Tibial nerve (tissue), 4 donors: ENCODE measurements around the gene WSB2. TPM values are rescaled to one million over a fixed set of nuclear protein-coding genes. Genes with fewer than 3 reads are reported as not detected.

Source experiments
- DNase-seq, 2 donors: peaks; one replicate each; pipeline ENCODE4 v3.0.0-alpha.2; 2019; ENCODE audit warnings: low spot score in 2 of 2
- H3K27ac ChIP-seq, 4 donors: fragments of 200-600 bp; sonication (generic) in 3 of 4; one replicate each; pipeline ENCODE4 v1.5.1; 2017 to 2019; ENCODE audit warnings: mild to moderate bottlenecking in 1 of 4
- H3K27me3 ChIP-seq, 2 donors: fragments of 200-600 bp; sonication (generic) in 1 of 2; one replicate each; pipeline versions ENCODE4 v1.5.1 to v1.6.0; 2017 to 2019
- H3K36me3 ChIP-seq, 3 donors: fragments of 200-600 bp; sonication (generic); one replicate each; pipeline ENCODE4 v1.5.1; 2018 to 2019
- H3K4me1 ChIP-seq, 4 donors: fragments of 200-600 bp; sonication (generic) in 3 of 4; one replicate each; pipeline ENCODE4 v1.5.1; 2017 to 2019
- H3K4me3 ChIP-seq, 4 donors: fragments of 200-600 bp; sonication (generic) in 3 of 4; one replicate each; pipeline ENCODE4 v1.5.1; 2017 to 2019; ENCODE audit warnings: mild to moderate bottlenecking in 1 of 4, moderate library complexity in 1 of 4
- H3K9me3 ChIP-seq, 4 donors: fragments of 200-600 bp; sonication (generic) in 3 of 4; one replicate each; pipeline ENCODE4 v1.5.1; 2017 to 2019
- EP300 ChIP-seq, 2 donors: sonication (generic); formaldehyde crosslinking; IDR thresholded peaks; one replicate each; pipeline ENCODE4 v1.6.1; 2017; ENCODE audit warnings: antibody characterized with exemption in 2 of 2, mild to moderate bottlenecking in 1 of 2
- POLR2A ChIP-seq, 2 donors: fragments of 450-650 bp; IDR thresholded peaks; one replicate each; pipeline ENCODE4 v1.6.1; 2017; ENCODE audit warnings: antibody characterized with exemption in 2 of 2, mild to moderate bottlenecking in 2 of 2, moderate library complexity in 2 of 2
- WGBS, 2 donors: methylation state at CpG; one replicate each; pipeline ENCODE4 v1.1.5; 2018; 5-methylcytosine and 5-hydroxymethylcytosine counted together
- total RNA-seq, 4 donors: library from RNA; depleted of rRNA; stranded (reverse); fragments of >200 nt; gene quantifications; one replicate each; pipeline ENCODE4 v1.1.0, GENCODE V29; 2016
- TF ChIP-seq, protein P1 (sequence below), 5 experiments: fragments of 200-600 bp in 3 of 5; fragments of 450-650 bp in 2 of 5; sonication (generic) in 3 of 5; IDR thresholded peaks; one replicate each; pipeline ENCODE4 v1.5.1; 2016 to 2019; ENCODE audit warnings: antibody characterized with exemption in 5 of 5, mild to moderate bottlenecking in 3 of 5, moderate library complexity in 2 of 5

WSB2 gene
- total RNA-seq, 4 donors from 2014 or later: 39.8 to 66.9 (median 48.0) TPM

DNA sequence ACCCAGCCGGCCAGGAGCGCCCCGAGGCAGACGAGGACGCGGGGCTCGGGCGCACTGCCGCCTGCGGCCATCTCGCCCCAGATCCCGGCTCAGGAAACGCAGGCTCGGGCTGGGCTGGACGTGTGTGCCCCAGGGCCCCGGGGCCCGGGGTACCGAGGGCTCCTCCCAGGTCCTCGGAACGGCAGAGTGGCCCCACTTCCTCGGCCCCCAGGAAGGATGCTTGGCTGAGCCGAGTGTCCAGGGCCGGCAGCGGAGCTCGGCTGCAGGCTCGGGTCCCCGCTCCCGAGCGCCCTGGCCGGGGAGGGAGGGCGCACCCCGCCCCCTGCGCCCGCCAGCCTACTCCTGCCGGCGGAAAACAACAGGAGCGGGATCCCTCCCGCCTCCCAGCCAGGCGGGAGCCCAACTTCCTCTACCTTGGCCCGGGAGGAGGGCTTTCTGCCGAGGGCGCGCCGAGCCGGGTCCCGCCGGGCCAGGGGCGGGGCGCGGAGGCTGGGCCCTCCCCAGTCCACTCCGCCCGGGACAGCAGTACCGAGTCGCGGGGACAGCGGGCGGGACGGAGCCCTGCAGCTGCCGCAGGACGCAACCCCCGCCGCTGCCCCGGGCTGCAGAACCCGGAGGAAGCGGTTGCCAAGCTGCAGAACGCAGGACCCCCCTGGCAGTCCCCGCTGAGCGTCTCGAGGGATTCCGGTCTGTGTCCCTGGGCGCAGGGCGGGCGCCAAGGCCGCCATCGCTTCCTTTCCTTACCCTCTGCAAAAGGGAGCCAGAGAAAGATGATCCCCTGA lies 42.8 kb upstream of the WSB2 start, which contains the start of gene VSIG10:
Gene VSIG10, minus strand, starts transcription at position 411 of the 782 bp plus-strand sequence. Its CDS starts 340 bp downstream, at position 71.
- Histone ChIP-seq H3K36me3 (no peaks in the 10 kb centered on the region), H3K27me3 (no peaks in the 10 kb centered on the region), H3K4me3 (peak within 1 kb of the TSS; percentile 65 to 87 (median 75)), H3K27ac (peak within 1 kb of the TSS; percentile 72 to 86 (median 80)), H3K9me3 (no peaks in the 10 kb centered on the region), H3K4me1 (peaks cover 0 to 16% (median 4%) of the 10 kb centered on the region in 4 donors)
- WGBS, 2 donors: 0% methylated on average over 13 to 55 of the region's 75 CpGs
- peak; percentile 23 to 27 for DNase-seq
- TF ChIP-seq POLR2A (IDR thresholded peaks at IDR 0.05): no peak
- peak in 1 of 2 donors; percentile 44 for TF ChIP-seq EP300 (IDR thresholded peaks at IDR 0.05)

- no peaks in the 10 kb centered on the region for H3K27me3 ChIP-seq
- H3K9me3 ChIP-seq: no peaks in the 10 kb centered on the region
- H3K4me3 ChIP-seq: peak overlapping the region; percentile 65 to 87 (median 75)
- no peak for DNase-seq
- no peaks in the 10 kb centered on the region for H3K36me3 ChIP-seq
- 0 to 1% methylated on average over 27 to 32 of the region's 32 CpGs for WGBS, 2 donors
- H3K27ac ChIP-seq: peak overlapping the region; percentile 72 to 86 (median 80)
- H3K4me1 ChIP-seq: peaks cover 0 to 16% (median 4%) of the 10 kb centered on the region in 4 donors
- TF ChIP-seq POLR2A (IDR thresholded peaks at IDR 0.05) (no peak), EP300 (IDR thresholded peaks at IDR 0.05) (no peak)
- TF ChIP-seq, protein P1, sequence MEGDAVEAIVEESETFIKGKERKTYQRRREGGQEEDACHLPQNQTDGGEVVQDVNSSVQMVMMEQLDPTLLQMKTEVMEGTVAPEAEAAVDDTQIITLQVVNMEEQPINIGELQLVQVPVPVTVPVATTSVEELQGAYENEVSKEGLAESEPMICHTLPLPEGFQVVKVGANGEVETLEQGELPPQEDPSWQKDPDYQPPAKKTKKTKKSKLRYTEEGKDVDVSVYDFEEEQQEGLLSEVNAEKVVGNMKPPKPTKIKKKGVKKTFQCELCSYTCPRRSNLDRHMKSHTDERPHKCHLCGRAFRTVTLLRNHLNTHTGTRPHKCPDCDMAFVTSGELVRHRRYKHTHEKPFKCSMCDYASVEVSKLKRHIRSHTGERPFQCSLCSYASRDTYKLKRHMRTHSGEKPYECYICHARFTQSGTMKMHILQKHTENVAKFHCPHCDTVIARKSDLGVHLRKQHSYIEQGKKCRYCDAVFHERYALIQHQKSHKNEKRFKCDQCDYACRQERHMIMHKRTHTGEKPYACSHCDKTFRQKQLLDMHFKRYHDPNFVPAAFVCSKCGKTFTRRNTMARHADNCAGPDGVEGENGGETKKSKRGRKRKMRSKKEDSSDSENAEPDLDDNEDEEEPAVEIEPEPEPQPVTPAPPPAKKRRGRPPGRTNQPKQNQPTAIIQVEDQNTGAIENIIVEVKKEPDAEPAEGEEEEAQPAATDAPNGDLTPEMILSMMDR (IDR thresholded peaks at IDR 0.05): no peak
Measured at GRCh38 chr12:118103201-118103600, 42.2 kb upstream of the WSB2 start.

DNA sequence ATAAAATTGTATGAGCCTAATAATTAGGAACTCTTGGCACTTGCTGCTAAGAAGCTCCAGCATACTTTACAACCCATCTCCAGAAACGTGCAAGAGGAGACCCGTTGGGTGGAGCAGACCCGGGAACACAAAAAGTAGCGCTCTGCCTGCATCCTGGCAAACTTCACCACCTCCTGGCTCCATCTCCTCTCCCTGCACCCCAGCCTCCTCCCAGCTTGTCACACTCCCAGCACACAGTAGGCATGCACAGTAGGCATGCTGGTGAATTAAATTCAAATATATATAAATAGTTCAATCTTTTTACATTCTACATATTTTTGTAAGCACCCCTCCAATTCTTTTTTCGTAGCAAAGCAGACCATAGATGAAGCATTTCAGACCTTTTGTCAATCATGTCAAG lies 41.6 kb upstream of the WSB2 start:
- WGBS, 2 donors: 31 to 34% methylated on average over 5 of the region's 5 CpGs
- no peaks in the 10 kb centered on the region for H3K36me3 ChIP-seq
- peaks cover 0 to 16% (median 4%) of the 10 kb centered on the region in 4 donors for H3K4me1 ChIP-seq
- no peak for DNase-seq
- H3K27me3 ChIP-seq: no peaks in the 10 kb centered on the region
- TF ChIP-seq POLR2A (IDR thresholded peaks at IDR 0.05) (no peak), EP300 (IDR thresholded peaks at IDR 0.05) (no peak)
- TF ChIP-seq, protein P1 (IDR thresholded peaks at IDR 0.05): no peak
- H3K4me3 ChIP-seq: peak overlapping the region; percentile 65 to 87 (median 75)
- H3K9me3 ChIP-seq: no peaks in the 10 kb centered on the region
- peak overlapping the region in 2 of 4 donors; percentile 84 to 86 for H3K27ac ChIP-seq

GRCh38 chr12:118102070-118102469 lies 41.1 kb upstream of the WSB2 start:
- Histone ChIP-seq H3K4me3 (no peak overlapping the region), H3K36me3 (no peaks in the 10 kb centered on the region), H3K4me1 (peaks cover 0 to 16% (median 4%) of the 10 kb centered on the region in 4 donors), H3K9me3 (no peaks in the 10 kb centered on the region), H3K27ac (no peak overlapping the region), H3K27me3 (no peaks in the 10 kb centered on the region)
- TF ChIP-seq EP300 (IDR thresholded peaks at IDR 0.05): no peak
- TF ChIP-seq POLR2A (IDR thresholded peaks at IDR 0.05): no peak
- TF ChIP-seq, protein P1 (IDR thresholded peaks at IDR 0.05): no peak
- DNase-seq: no peak
- 85 to 100% methylated on average over 1 to 6 of the region's 6 CpGs for WGBS, 2 donors

DNA sequence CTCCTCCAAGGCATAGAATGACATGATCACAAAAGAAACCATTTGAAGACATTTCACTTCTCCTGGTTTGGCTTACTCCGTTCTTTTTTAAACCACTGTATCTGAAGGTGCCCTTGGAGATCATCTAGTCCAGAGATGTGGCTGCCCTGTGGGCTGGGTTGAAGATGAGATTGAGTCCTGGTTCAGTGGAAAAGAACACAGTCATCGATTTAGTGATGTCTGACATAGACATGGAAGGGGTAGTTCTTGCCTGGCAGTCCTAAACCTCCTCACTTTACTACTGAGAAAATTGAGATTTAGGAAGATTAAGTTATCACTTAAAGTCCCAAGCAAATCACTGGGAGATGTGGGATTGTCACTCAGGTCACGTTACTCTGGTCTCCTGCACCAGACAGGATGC lies 40.1 kb upstream of the WSB2 start:
- Histone ChIP-seq H3K27me3 (no peaks in the 10 kb centered on the region), H3K36me3 (no peaks in the 10 kb centered on the region), H3K4me3 (no peak overlapping the region), H3K4me1 (peaks cover 0 to 16% (median 4%) of the 10 kb centered on the region in 4 donors), H3K27ac (no peak overlapping the region), H3K9me3 (no peaks in the 10 kb centered on the region)
- TF ChIP-seq, protein P1 (IDR thresholded peaks at IDR 0.05): no peak
- TF ChIP-seq EP300 (IDR thresholded peaks at IDR 0.05): no peak
- DNase-seq: no peak
- WGBS, 2 donors: 97% methylated on average over 3 of the region's 3 CpGs
